Keratinocyte (primary cell): ENCODE results near the gene AFG1L.

ENCODE experiments used
- CTCF ChIP-seq, 3 experiments: IDR thresholded peaks in 1 of 3; conservative IDR thresholded peaks in 1 of 3; optimal IDR thresholded peaks in 1 of 3; 2 replicates in 2 of 3; 3 replicates in 1 of 3; pipeline versions ENCODE3 to v1.5.1; 2011; ENCODE audit warnings: low read length in 3 of 3, mild to moderate bottlenecking in 3 of 3, moderate library complexity in 2 of 3, control low read depth in 1 of 3, inconsistent platforms in 1 of 3; ENCODE audit not compliant: insufficient read depth in 2 of 3; ENCODE audit errors: extremely low read depth in 1 of 3
- EZH2 ChIP-seq: IDR thresholded peaks from one replicate; pipeline ENCODE4 v1.6.1; 2012; ENCODE audit warnings: inconsistent platforms, mild to moderate bottlenecking, low read length, moderate library complexity

DNA sequence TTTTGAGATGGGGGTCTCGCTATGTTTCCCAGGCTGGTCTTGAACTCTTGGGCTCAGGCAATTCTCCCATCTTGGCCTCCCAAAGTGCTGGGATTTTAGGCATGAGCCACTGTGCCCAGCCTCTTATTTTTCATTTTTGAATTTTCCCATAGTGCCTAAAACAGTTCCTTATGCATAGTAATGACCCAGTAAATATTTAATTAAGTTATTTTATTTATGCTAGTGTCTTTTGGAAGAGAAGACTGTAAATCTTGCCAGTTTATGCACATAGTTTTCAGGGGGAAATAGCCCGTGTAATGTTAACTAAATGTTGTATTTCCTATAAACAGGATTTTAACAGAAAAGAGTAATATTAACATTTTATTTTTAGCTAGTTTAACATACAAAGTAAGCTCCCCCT lies 60.3 kb downstream of the AFG1L start:
- TF ChIP-seq EZH2 (no peak), CTCF (optimal IDR thresholded peaks at IDR 0.05 in 1 of 3, IDR thresholded peaks at IDR 0.05 in 1 of 3, conservative IDR thresholded peaks at IDR 0.05 in 1 of 3; ENCODE audit: extremely low read depth in 1 of 3, insufficient read depth in 2 of 3, low read length in 3 of 3) (no peak)
